Kidney tubule cell (primary cell): ENCODE data around the gene KIDINS220.
A peak's percentile ranks its signal among the peaks of the same experiment; 100 is the strongest.
"Not testable (repeated sequence)": the region's sequence is repeated elsewhere in the genome, so short reads cannot be mapped to it uniquely, and the experiment has no call there.

Experiments used
- DNase-seq: peaks from one replicate; pipeline ENCODE4 v3.0.0-alpha.2; 2018; ENCODE audit warnings: low spot score

Gene KIDINS220

GRCh38 chr2:8754106-8754776 lies 83.2 kb downstream of the KIDINS220 start:
- no peak for DNase-seq

- no peak for DNase-seq
These were observed 83.8 kb downstream of the KIDINS220 start for GRCh38 chr2:8753609-8754008.

GRCh38 chr2:8752385-8752784 lies 85.0 kb downstream of the KIDINS220 start:
- DNase-seq: no peak

GRCh38 chr2:8750221-8750620 lies 87.2 kb downstream of the KIDINS220 start:
- no peak for DNase-seq

GRCh38 chr2:8743261-8743660 lies 94.2 kb downstream of the KIDINS220 start:
- peak; percentile 3 for DNase-seq

- DNase-seq: peak; percentile 2
These were observed 97.3 kb downstream of the KIDINS220 start for GRCh38 chr2:8740136-8740535.

GRCh38 chr2:8737571-8738175 lies 99.7 kb downstream of the KIDINS220 start:
- no peak for DNase-seq

- no peak for DNase-seq
These were observed 104.8 kb downstream of the KIDINS220 start for GRCh38 chr2:8732601-8733000.

- no peak for DNase-seq
These were observed 107.5 kb downstream of the KIDINS220 start for GRCh38 chr2:8729939-8730338.

GRCh38 chr2:8729101-8729500 lies 108.3 kb downstream of the KIDINS220 start:
- DNase-seq: not testable (repeated sequence)

- no peak for DNase-seq
These were observed 109.0 kb downstream of the KIDINS220 start for GRCh38 chr2:8728305-8729015.

- DNase-seq: no peak
These were observed 111.6 kb downstream of the KIDINS220 start for GRCh38 chr2:8725838-8726237.

GRCh38 chr2:8722986-8723385 lies 114.4 kb downstream of the KIDINS220 start:
- peak; percentile 45 for DNase-seq

- no peak for DNase-seq
These were observed 116.0 kb downstream of the KIDINS220 start for GRCh38 chr2:8721410-8721809.

- no peak for DNase-seq
These were observed 116.7 kb downstream of the KIDINS220 start for GRCh38 chr2:8720741-8721140.

- DNase-seq: peak; percentile 8
These were observed 117.9 kb downstream of the KIDINS220 start for GRCh38 chr2:8719528-8719927.

- DNase-seq: no peak
These were observed 122.4 kb downstream of the KIDINS220 start for GRCh38 chr2:8714971-8715370.

GRCh38 chr2:8714283-8714682 lies 123.1 kb downstream of the KIDINS220 start:
- DNase-seq: no peak

- DNase-seq: no peak
These were observed 126.5 kb downstream of the KIDINS220 start for GRCh38 chr2:8710951-8711350.

- no peak for DNase-seq
These were observed 127.8 kb downstream of the KIDINS220 start for GRCh38 chr2:8709611-8710010.

- no peak for DNase-seq
These were observed 132.5 kb downstream of the KIDINS220 start for GRCh38 chr2:8704906-8705305.

- DNase-seq: no peak
These were observed 135.6 kb downstream of the KIDINS220 start for GRCh38 chr2:8701681-8702379.

- DNase-seq: no peak
These were observed 137.6 kb downstream of the KIDINS220 start for GRCh38 chr2:8699839-8700238.
